ENCODE measurements around the gene SFMBT2.

DNA sequence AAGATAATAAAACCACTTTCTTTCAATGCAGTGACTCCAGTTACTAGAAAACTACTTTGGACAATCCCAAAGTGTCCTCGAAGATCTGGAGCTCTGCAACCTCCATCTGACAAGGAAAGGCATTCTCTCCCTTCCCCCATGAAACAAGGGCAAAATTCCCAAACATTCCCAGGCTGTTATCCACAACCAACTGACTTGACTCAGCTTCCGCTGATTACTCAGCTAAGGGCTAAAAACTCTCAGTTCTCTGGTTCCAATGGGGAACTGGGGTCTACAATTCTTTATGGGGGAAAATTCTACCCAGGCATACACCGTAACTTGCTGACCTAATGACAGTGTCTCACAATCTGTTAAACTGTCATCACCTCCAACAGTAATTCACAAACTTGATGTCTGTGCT is 48.4 kb downstream of the SFMBT2 start:
- TF ChIP-seq, protein P1, sequence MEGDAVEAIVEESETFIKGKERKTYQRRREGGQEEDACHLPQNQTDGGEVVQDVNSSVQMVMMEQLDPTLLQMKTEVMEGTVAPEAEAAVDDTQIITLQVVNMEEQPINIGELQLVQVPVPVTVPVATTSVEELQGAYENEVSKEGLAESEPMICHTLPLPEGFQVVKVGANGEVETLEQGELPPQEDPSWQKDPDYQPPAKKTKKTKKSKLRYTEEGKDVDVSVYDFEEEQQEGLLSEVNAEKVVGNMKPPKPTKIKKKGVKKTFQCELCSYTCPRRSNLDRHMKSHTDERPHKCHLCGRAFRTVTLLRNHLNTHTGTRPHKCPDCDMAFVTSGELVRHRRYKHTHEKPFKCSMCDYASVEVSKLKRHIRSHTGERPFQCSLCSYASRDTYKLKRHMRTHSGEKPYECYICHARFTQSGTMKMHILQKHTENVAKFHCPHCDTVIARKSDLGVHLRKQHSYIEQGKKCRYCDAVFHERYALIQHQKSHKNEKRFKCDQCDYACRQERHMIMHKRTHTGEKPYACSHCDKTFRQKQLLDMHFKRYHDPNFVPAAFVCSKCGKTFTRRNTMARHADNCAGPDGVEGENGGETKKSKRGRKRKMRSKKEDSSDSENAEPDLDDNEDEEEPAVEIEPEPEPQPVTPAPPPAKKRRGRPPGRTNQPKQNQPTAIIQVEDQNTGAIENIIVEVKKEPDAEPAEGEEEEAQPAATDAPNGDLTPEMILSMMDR (IDR thresholded peaks at IDR 0.05): no peak
- TF ChIP-seq, protein P2, sequence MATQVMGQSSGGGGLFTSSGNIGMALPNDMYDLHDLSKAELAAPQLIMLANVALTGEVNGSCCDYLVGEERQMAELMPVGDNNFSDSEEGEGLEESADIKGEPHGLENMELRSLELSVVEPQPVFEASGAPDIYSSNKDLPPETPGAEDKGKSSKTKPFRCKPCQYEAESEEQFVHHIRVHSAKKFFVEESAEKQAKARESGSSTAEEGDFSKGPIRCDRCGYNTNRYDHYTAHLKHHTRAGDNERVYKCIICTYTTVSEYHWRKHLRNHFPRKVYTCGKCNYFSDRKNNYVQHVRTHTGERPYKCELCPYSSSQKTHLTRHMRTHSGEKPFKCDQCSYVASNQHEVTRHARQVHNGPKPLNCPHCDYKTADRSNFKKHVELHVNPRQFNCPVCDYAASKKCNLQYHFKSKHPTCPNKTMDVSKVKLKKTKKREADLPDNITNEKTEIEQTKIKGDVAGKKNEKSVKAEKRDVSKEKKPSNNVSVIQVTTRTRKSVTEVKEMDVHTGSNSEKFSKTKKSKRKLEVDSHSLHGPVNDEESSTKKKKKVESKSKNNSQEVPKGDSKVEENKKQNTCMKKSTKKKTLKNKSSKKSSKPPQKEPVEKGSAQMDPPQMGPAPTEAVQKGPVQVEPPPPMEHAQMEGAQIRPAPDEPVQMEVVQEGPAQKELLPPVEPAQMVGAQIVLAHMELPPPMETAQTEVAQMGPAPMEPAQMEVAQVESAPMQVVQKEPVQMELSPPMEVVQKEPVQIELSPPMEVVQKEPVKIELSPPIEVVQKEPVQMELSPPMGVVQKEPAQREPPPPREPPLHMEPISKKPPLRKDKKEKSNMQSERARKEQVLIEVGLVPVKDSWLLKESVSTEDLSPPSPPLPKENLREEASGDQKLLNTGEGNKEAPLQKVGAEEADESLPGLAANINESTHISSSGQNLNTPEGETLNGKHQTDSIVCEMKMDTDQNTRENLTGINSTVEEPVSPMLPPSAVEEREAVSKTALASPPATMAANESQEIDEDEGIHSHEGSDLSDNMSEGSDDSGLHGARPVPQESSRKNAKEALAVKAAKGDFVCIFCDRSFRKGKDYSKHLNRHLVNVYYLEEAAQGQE (IDR thresholded peaks at IDR 0.05; ENCODE audit: insufficient read depth in 1 of 2, low read depth in 2 of 2, low read length in 1 of 2): no peak
- no peak for TF ChIP-seq POLR2AphosphoS5 (IDR thresholded peaks at IDR 0.05; ENCODE audit: low read depth, low read length)

Measured in Panc1 (cell line).